Osteocyte (in vitro differentiated cells): Measurements from ENCODE around the gene PITX3. TPM values are rescaled to one million over a fixed set of nuclear protein-coding genes. Genes with fewer than 3 reads are reported as not detected.
A peak's percentile ranks its signal among the peaks of the same experiment; 100 is the strongest.

Experiments
- DNase-seq: peaks from one replicate; pipeline ENCODE4 v3.0.0; 2021; ENCODE audit warnings: mixed read lengths; ENCODE audit not compliant: unreplicated experiment; ENCODE audit errors: extremely low spot score
- H3K27ac Mint-ChIP-seq: one replicate; pipeline ENCODE4 v1.8.0; 2021; ENCODE audit warnings: mild to moderate bottlenecking, mixed read lengths; ENCODE audit not compliant: unreplicated experiment
- H3K27me3 Mint-ChIP-seq: one replicate; pipeline ENCODE4 v1.8.0; 2021; ENCODE audit warnings: mixed read lengths; ENCODE audit not compliant: unreplicated experiment
- H3K36me3 Mint-ChIP-seq: one replicate; pipeline ENCODE4 v1.8.0; 2021; ENCODE audit warnings: mixed read lengths; ENCODE audit not compliant: unreplicated experiment
- H3K4me1 Mint-ChIP-seq: one replicate; pipeline ENCODE4 v1.8.0; 2021; ENCODE audit warnings: mixed read lengths; ENCODE audit not compliant: unreplicated experiment
- H3K4me3 Mint-ChIP-seq: one replicate; pipeline ENCODE4 v1.8.0; 2021; ENCODE audit warnings: mild to moderate bottlenecking, moderate library complexity, mixed read lengths; ENCODE audit not compliant: unreplicated experiment
- H3K9me3 Mint-ChIP-seq: one replicate; pipeline ENCODE4 v1.8.0; 2021; ENCODE audit warnings: mixed read lengths; ENCODE audit not compliant: unreplicated experiment
- CTCF ChIP-seq: fragments of 200-600 bp; sonication (generic); IDR thresholded peaks from 2 replicates; pipeline ENCODE4 v1.5.0; 2021; ENCODE audit warnings: antibody characterized with exemption, mild to moderate bottlenecking, moderate library complexity
- total RNA-seq: library from RNA; stranded (reverse); gene quantifications from 2 replicates; pipeline ENCODE4 v1.2.1, GENCODE V29; 2021

PITX3 gene
- total RNA-seq, 1 donor from 2014 or later = not detected

- no peak for TF ChIP-seq CTCF
- Mint-ChIP-seq H3K36me3 (peaks cover 9% of the 10 kb centered on the region), H3K27ac (no peak overlapping the region), H3K9me3 (no peaks in the 10 kb centered on the region), H3K27me3 (no peaks in the 10 kb centered on the region), H3K4me3 (no peak overlapping the region), H3K4me1 (peaks cover 20% of the 10 kb centered on the region)
- no peak for DNase-seq
These were observed 44.9 kb upstream of the PITX3 start for GRCh38 chr10:102286216-102286615.

- TF ChIP-seq CTCF = no peak
- peaks cover 31% of the 10 kb centered on the region for H3K4me1 Mint-ChIP-seq
- H3K27me3 Mint-ChIP-seq = no peaks in the 10 kb centered on the region
- H3K4me3 Mint-ChIP-seq = no peak overlapping the region
- no peak overlapping the region for H3K27ac Mint-ChIP-seq
- H3K36me3 Mint-ChIP-seq = peaks cover 9% of the 10 kb centered on the region
- H3K9me3 Mint-ChIP-seq = no peaks in the 10 kb centered on the region
- DNase-seq = no peak
These were observed 43.8 kb upstream of the PITX3 start for GRCh38 chr10:102285133-102285532.

GRCh38 chr10:102284531-102284930 lies 43.2 kb upstream of the PITX3 start:
- Mint-ChIP-seq H3K27me3 (no peaks in the 10 kb centered on the region), H3K36me3 (peaks cover 9% of the 10 kb centered on the region), H3K4me1 (peaks cover 37% of the 10 kb centered on the region), H3K27ac (no peak overlapping the region), H3K4me3 (no peak overlapping the region), H3K9me3 (no peaks in the 10 kb centered on the region)
- no peak for DNase-seq
- TF ChIP-seq CTCF = no peak

- Mint-ChIP-seq H3K4me1 (peaks cover 35% of the 10 kb centered on the region), H3K27me3 (no peaks in the 10 kb centered on the region), H3K27ac (no peak overlapping the region), H3K4me3 (no peak overlapping the region), H3K36me3 (peaks cover 7% of the 10 kb centered on the region), H3K9me3 (no peaks in the 10 kb centered on the region)
- peak; percentile 2 for DNase-seq
- no peak for TF ChIP-seq CTCF
These were observed 42.6 kb upstream of the PITX3 start for GRCh38 chr10:102283890-102284289.

GRCh38 chr10:102283488-102283887 lies 42.2 kb upstream of the PITX3 start:
- no peak overlapping the region for H3K27ac Mint-ChIP-seq
- no peak overlapping the region for H3K4me3 Mint-ChIP-seq
- H3K27me3 Mint-ChIP-seq = no peaks in the 10 kb centered on the region
- H3K9me3 Mint-ChIP-seq = no peaks in the 10 kb centered on the region
- no peak for TF ChIP-seq CTCF
- H3K4me1 Mint-ChIP-seq = peaks cover 35% of the 10 kb centered on the region
- H3K36me3 Mint-ChIP-seq = peaks cover 7% of the 10 kb centered on the region
- DNase-seq = peak; percentile 1
